NT2/D1 (cell line): Measurements from ENCODE around the gene RBFOX2.

Source experiments
- DNase-seq: peaks from one replicate; pipeline ENCODE4 v3.0.0-alpha.2; 2011; ENCODE audit warnings: low read depth, low spot score
- H3K27me3 ChIP-seq: 2 replicates; pipeline ENCODE4 v1.6.0; 2011; ENCODE audit warnings: mild to moderate bottlenecking; ENCODE audit not compliant: insufficient read length, insufficient read depth
- H3K36me3 ChIP-seq: 2 replicates; pipeline ENCODE4 v1.6.1; 2011; ENCODE audit warnings: mild to moderate bottlenecking, low read length, mixed read lengths; ENCODE audit not compliant: insufficient read depth, insufficient read length
- H3K4me1 ChIP-seq: 2 replicates; pipeline ENCODE4 v1.5.1; 2011; ENCODE audit not compliant: insufficient read depth, insufficient read length
- H3K4me3 ChIP-seq: 2 replicates; pipeline ENCODE4 v1.5.1; 2011; ENCODE audit warnings: low read depth; ENCODE audit not compliant: insufficient read length
- H3K9ac ChIP-seq: 2 replicates; pipeline ENCODE4 v1.6.0; 2011; ENCODE audit warnings: low read depth; ENCODE audit not compliant: insufficient read length
- H3K9me3 ChIP-seq: 2 replicates; pipeline ENCODE4 v1.5.1; 2011; ENCODE audit warnings: mild to moderate bottlenecking, low read length; ENCODE audit not compliant: insufficient read depth
- SUZ12 ChIP-seq: IDR thresholded peaks from 2 replicates; pipeline ENCODE4 v1.6.1; 2011; ENCODE audit not compliant: insufficient read length, insufficient read depth; ENCODE audit errors: extremely low read depth
- YY1 ChIP-seq: IDR thresholded peaks from 2 replicates; pipeline ENCODE4 v1.6.1; 2011; ENCODE audit not compliant: insufficient read length, insufficient read depth
- ZNF274 ChIP-seq: IDR thresholded peaks from 2 replicates; pipeline ENCODE4 v1.6.1; 2011; ENCODE audit warnings: mild to moderate bottlenecking, low read depth, low read length

The RBFOX2 gene

DNA sequence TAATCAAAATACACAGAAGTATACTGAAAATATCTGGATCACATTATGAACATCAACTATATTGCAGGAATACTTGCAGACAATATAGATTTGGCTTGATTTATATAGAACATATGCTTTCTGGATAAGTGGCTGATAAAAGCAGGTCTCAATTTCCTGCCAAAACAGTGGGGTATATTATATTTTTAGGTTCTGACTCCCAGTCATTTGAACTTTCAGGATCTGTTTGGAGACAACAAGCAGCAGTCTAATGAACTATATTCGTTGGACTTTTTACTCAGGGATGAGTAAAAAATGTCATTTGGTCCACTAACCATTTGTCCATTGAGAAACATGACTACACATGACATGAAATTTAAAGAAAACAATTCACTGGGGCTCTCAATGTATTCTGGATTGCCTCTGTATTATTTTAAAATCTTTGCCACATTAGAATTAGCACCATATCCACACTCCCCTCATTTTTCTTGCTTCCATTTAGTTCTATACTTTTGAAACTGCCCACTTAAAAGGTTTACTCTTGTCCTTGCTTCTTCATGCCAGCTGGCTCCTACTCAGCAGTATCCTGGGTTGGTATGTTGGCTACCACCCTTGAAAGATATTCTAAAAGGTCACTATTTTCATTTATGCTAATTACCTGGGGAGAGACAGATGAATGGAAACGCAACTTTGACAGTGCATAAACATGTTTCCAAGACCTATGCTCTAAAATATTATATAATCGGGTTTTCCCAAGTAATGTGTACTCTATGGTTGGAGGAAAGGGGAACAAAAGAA is 157.9 kb downstream of the RBFOX2 start:
- Histone ChIP-seq H3K4me1 (no peaks in the 10 kb centered on the region), H3K9ac (no peak overlapping the region), H3K27me3 (no peaks in the 10 kb centered on the region), H3K4me3 (no peak overlapping the region), H3K36me3 (no peaks in the 10 kb centered on the region), H3K9me3 (peaks cover 14% of the 10 kb centered on the region)
- TF ChIP-seq SUZ12 (no peak), ZNF274 (no peak), YY1 (no peak)
- DNase-seq: no peak

DNA sequence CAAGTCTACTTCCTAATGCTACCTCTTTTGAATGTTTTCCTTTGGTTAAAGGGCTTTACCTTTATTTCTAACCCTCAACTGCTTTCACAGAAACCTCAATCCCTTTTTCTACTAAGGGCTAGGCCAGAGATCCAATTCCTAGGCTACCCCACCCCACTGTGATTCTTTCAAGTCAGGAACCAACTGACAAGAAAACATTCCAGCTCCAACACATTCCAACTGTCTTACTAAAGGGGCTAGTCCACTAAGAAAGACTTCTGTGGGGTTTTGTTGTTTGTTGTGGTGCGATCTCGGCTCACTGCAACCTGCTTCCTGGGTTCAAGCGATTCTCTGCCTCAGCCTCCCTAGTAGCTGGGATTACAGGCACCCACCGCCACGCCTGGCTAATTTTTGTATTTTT is 159.7 kb downstream of the RBFOX2 start:
- no peak for TF ChIP-seq SUZ12
- TF ChIP-seq YY1: no peak
- TF ChIP-seq ZNF274: no peak
- no peak for DNase-seq
- H3K4me3 ChIP-seq: no peak overlapping the region
- H3K9ac ChIP-seq: no peak overlapping the region
- no peaks in the 10 kb centered on the region for H3K9me3 ChIP-seq
- H3K27me3 ChIP-seq: no peaks in the 10 kb centered on the region
- no peaks in the 10 kb centered on the region for H3K4me1 ChIP-seq
- H3K36me3 ChIP-seq: no peaks in the 10 kb centered on the region

DNA sequence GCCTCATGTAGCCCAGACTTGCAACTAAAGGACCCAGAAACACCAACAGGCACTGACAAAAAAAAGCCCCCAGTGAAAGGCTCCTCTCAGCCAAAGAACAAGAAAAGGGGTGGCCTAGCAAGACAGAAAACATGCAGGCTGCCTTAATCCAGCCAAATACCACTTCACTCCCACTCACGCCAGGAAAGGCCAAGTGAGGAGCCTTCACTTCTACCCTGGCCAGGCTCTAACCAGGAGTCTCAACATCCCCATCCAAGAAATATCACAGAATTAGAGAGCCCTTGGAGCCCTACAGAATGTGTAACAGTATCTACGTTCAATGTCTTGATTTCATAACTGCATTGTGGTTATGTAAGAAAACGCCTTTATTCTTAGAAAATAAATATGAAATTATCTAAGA is 162.0 kb downstream of the RBFOX2 start:
- TF ChIP-seq YY1 (no peak), SUZ12 (no peak), ZNF274 (no peak)
- no peak for DNase-seq
- Histone ChIP-seq H3K9ac (no peak overlapping the region), H3K9me3 (no peaks in the 10 kb centered on the region), H3K4me3 (no peak overlapping the region), H3K27me3 (no peaks in the 10 kb centered on the region), H3K4me1 (peaks cover 3% of the 10 kb centered on the region), H3K36me3 (no peaks in the 10 kb centered on the region)

- Histone ChIP-seq H3K4me3 (no peak overlapping the region), H3K4me1 (peaks cover 3% of the 10 kb centered on the region), H3K36me3 (no peaks in the 10 kb centered on the region), H3K9me3 (no peaks in the 10 kb centered on the region), H3K9ac (no peak overlapping the region), H3K27me3 (no peaks in the 10 kb centered on the region)
- no peak for DNase-seq
- TF ChIP-seq SUZ12: no peak
- TF ChIP-seq YY1: no peak
- TF ChIP-seq ZNF274: no peak
Observed at GRCh38 chr22:35864545-35865165, 164.0 kb downstream of the RBFOX2 start.

- no peak for DNase-seq
- no peaks in the 10 kb centered on the region for H3K36me3 ChIP-seq
- TF ChIP-seq YY1: no peak
- no peak for TF ChIP-seq SUZ12
- TF ChIP-seq ZNF274: no peak
- peaks cover 3% of the 10 kb centered on the region for H3K4me1 ChIP-seq
- H3K27me3 ChIP-seq: no peaks in the 10 kb centered on the region
- H3K9ac ChIP-seq: no peak overlapping the region
- H3K4me3 ChIP-seq: no peak overlapping the region
- no peaks in the 10 kb centered on the region for H3K9me3 ChIP-seq
Observed at GRCh38 chr22:35863432-35863831, 165.2 kb downstream of the RBFOX2 start.

DNA sequence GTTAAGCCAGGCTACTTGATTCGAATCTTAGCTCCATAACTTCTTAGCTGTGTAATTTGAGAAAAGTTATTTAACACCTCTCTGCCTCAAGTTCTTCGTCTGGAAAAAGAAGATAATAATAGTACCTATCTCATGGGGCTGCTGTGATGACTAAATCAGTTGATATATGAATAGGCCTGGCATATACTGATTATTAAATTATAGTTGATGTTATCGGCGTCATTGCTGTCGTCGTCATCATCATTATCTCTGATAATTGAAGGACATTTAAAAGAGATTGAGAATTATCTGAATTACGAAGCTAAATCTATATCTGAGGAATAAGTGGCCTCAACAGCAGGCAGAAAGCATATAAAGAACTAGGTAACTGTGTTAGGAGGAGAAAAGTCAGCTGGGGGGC is 165.9 kb downstream of the RBFOX2 start:
- Histone ChIP-seq H3K4me3 (no peak overlapping the region), H3K9me3 (no peaks in the 10 kb centered on the region), H3K27me3 (no peaks in the 10 kb centered on the region), H3K36me3 (no peaks in the 10 kb centered on the region), H3K9ac (no peak overlapping the region), H3K4me1 (peaks cover 3% of the 10 kb centered on the region)
- DNase-seq: no peak
- no peak for TF ChIP-seq SUZ12
- no peak for TF ChIP-seq YY1
- no peak for TF ChIP-seq ZNF274

GRCh38 chr22:35861451-35861850 is 167.2 kb downstream of the RBFOX2 start:
- Histone ChIP-seq H3K9ac (no peak overlapping the region), H3K4me1 (peaks cover 3% of the 10 kb centered on the region), H3K36me3 (no peaks in the 10 kb centered on the region), H3K4me3 (no peak overlapping the region), H3K9me3 (no peaks in the 10 kb centered on the region), H3K27me3 (no peaks in the 10 kb centered on the region)
- DNase-seq: no peak
- TF ChIP-seq SUZ12: no peak
- TF ChIP-seq ZNF274: no peak
- TF ChIP-seq YY1: no peak
